B cell (primary cell): ENCODE measurements around the gene ACAP1. TPM values are rescaled to one million over a fixed set of nuclear protein-coding genes. Genes with fewer than 3 reads are reported as not detected.

Source experiments
- ATAC-seq: fragments of 200-7000 bp; cut with Tn5 transposase; one replicate; pipeline ENCODE4 v1.10.0; 2021; ENCODE audit warnings: low read depth, mild to moderate bottlenecking, moderate number of reproducible peaks, moderate library complexity
- CTCF ChIA-PET: fragments of 350-600 bp; sonication (Branson Sonifier 250); formaldehyde crosslinking; loops from one replicate; lab custom pipeline; 2021; ENCODE audit warnings: antibody characterized with exemption, inconsistent platforms; lab: Charles Lee
- POLR2A ChIA-PET: fragments of 350-600 bp; sonication (Branson Sonifier 250); formaldehyde crosslinking; loops from one replicate; lab custom pipeline; 2021; ENCODE audit warnings: antibody characterized with exemption; lab: Charles Lee
- DNase-seq: peaks from one replicate; pipeline ENCODE4 v3.0.0; 2013
- H2AFZ ChIP-seq: 2 replicates; pipeline ENCODE4 v1.6.1; 2012; ENCODE audit warnings: mild to moderate bottlenecking, low read depth, low read length; ENCODE audit not compliant: insufficient read depth, poor library complexity, severe bottlenecking
- H3K27ac ChIP-seq, 2 donors: 1 replicate in 1 of 2; 2 replicates in 1 of 2; pipeline ENCODE4 v1.5.1; 2012 to 2013; ENCODE audit warnings: low read length in 2 of 2, mild to moderate bottlenecking in 2 of 2, moderate library complexity in 1 of 2
- H3K27me3 ChIP-seq, 4 experiments: fragments of 200-600 bp in 1 of 4; sonication (generic) in 1 of 4; replicated peaks in 1 of 4; 1 replicate in 2 of 4; 2 replicates in 2 of 4; pipeline versions ENCODE4 v1.6.1 to v1.7.0; 2013 to 2016; ENCODE audit warnings: low read length in 3 of 4, mild to moderate bottlenecking in 2 of 4, mixed read lengths in 1 of 4, moderate library complexity in 1 of 4; ENCODE audit not compliant: insufficient read depth in 4 of 4, control insufficient read depth in 3 of 4; ENCODE audit errors: control extremely low read depth in 1 of 4
- H3K36me3 ChIP-seq, 2 experiments: replicated peaks in 1 of 2; 1 replicate in 1 of 2; 2 replicates in 1 of 2; pipeline versions ENCODE4 v1.6.1 to v1.7.1; 2013; ENCODE audit warnings: low read length in 1 of 2; ENCODE audit not compliant: insufficient read depth in 2 of 2, control insufficient read depth in 1 of 2; ENCODE audit errors: control extremely low read depth in 1 of 2, extremely low read depth in 1 of 2
- H3K4me1 ChIP-seq, 2 donors: fragments of 200-600 bp in 1 of 2; sonication (generic) in 1 of 2; 1 replicate in 1 of 2; 2 replicates in 1 of 2; pipeline versions ENCODE4 v1.5.1 to v1.6.1; 2013 to 2017; ENCODE audit warnings: low read length in 2 of 2; ENCODE audit not compliant: control insufficient read depth in 2 of 2, insufficient read depth in 2 of 2
- H3K4me2 ChIP-seq: replicated peaks from 2 replicates; pipeline ENCODE3; 2012; ENCODE audit warnings: mild to moderate bottlenecking, low read depth, low read length; ENCODE audit not compliant: poor library complexity, severe bottlenecking
- H3K4me3 ChIP-seq, 5 experiments: fragments of 200-600 bp in 1 of 5; sonication (generic) in 1 of 5; 1 replicate in 3 of 5; 2 replicates in 2 of 5; pipeline versions ENCODE4 v1.5.1 to v1.7.0; 2011 to 2016; ENCODE audit warnings: low read length in 4 of 5, mild to moderate bottlenecking in 4 of 5, low read depth in 2 of 5, control low read depth in 1 of 5, moderate library complexity in 1 of 5; ENCODE audit not compliant: insufficient read depth in 1 of 5; ENCODE audit errors: control extremely low read depth in 1 of 5, extremely low read depth in 1 of 5
- H3K79me2 ChIP-seq: fragments of 200-600 bp; sonication (generic); one replicate; pipeline ENCODE4 v1.6.0; 2016; ENCODE audit warnings: low read length; ENCODE audit not compliant: control insufficient read depth, insufficient read depth
- H3K9ac ChIP-seq: fragments of 200-600 bp; sonication (generic); 2 replicates; pipeline ENCODE4 v1.6.1; 2017; ENCODE audit warnings: mild to moderate bottlenecking, low read length, moderate library complexity
- H3K9me3 ChIP-seq, 3 donors: one replicate each; pipeline versions ENCODE4 v1.6.1 to v1.7.1; 2013; ENCODE audit warnings: low read length in 2 of 3; ENCODE audit not compliant: control insufficient read depth in 2 of 3, insufficient read depth in 1 of 3; ENCODE audit errors: control extremely low read depth in 1 of 3
- H4K20me1 ChIP-seq: 2 replicates; pipeline ENCODE4 v1.6.0; 2012; ENCODE audit warnings: mild to moderate bottlenecking, low read length; ENCODE audit not compliant: insufficient read depth, control insufficient read depth, poor library complexity, severe bottlenecking
- H3K27ac Mint-ChIP-seq: one replicate; pipeline ENCODE4 v1.8.0; 2021; ENCODE audit warnings: mixed read lengths
- H3K27me3 Mint-ChIP-seq: one replicate; pipeline ENCODE4 v1.8.0; 2021; ENCODE audit warnings: mixed read lengths
- H3K4me1 Mint-ChIP-seq: one replicate; pipeline ENCODE4 v1.8.0; 2021; ENCODE audit warnings: mixed read lengths
- H3K4me3 Mint-ChIP-seq: one replicate; pipeline ENCODE4 v1.8.0; 2021; ENCODE audit warnings: mixed read lengths
- H3K9me3 Mint-ChIP-seq: one replicate; pipeline ENCODE4 v1.8.0; 2022; ENCODE audit warnings: mixed read lengths; ENCODE audit not compliant: insufficient read depth
- CTCF ChIP-seq: fragments of 200-600 bp; IDR thresholded peaks from one replicate; pipeline ENCODE4 v1.8.0; 2022; ENCODE audit warnings: antibody characterized with exemption, mild to moderate bottlenecking
- EZH2 ChIP-seq: IDR thresholded peaks from 2 replicates; pipeline ENCODE4 v1.6.1; 2012; ENCODE audit warnings: borderline replicate concordance, low read depth, mild to moderate bottlenecking, moderate library complexity, low read length; ENCODE audit not compliant: insufficient read depth, poor library complexity, severe bottlenecking
- WGBS: methylation state at CpG from one replicate; pipeline ENCODE4 v1.1.5; 2013; ENCODE audit warnings: missing lambda C conversion rate; ENCODE audit not compliant: insufficient coverage; 5-methylcytosine and 5-hydroxymethylcytosine counted together
- intact Hi-C: fragments of 100-400 bp; cut with micrococcal nuclease; formaldehyde crosslinking; loops from one replicate; pipeline ENCODE4 v1.10.0; 2022
- polyA plus RNA-seq: library from polyadenylated mRNA; depleted of rRNA; stranded (reverse); fragments of >200 nt; gene quantifications from 2 replicates; pipeline ENCODE4 v1.2.3, GENCODE V29; 2012
- total RNA-seq, 2 donors: library from RNA; stranded (reverse); fragments of 120-200 nt in 1 of 2; gene quantifications; 1 replicate in 1 of 2; 2 replicates in 1 of 2; pipeline versions ENCODE4 v1.2.3 to v1.2.4, GENCODE V29; 2013 to 2022

ACAP1 gene
- total and polyA plus RNA-seq, 2 donors (not counting 1 experiment from before 2014, with no cell fraction given): 392 to 412 TPM

- CTCF ChIA-PET: interaction anchor here (0.8 to 5.9 kb wide), 11 partner anchors 9 to 333 kb away, joined by 3 to 43 read pairs (median 12); partner anchors contain the start of genes ACAP1, SENP3, SOX15 and TMEM102
- intact Hi-C loops: no loop called here
- Histone ChIP-seq H3K27me3 (no peaks in the 10 kb centered on the region), H2AFZ (no peak overlapping the region), H3K4me2 (no peak overlapping the region), H3K4me1 (peaks cover 14 to 41% of the 10 kb centered on the region in 2 donors), H3K4me3 (no peak overlapping the region), H3K27ac (no peak overlapping the region), H3K9ac (no peak overlapping the region), H3K9me3 (no peaks in the 10 kb centered on the region), H3K36me3 (peaks cover 0 to 2% of the 10 kb centered on the region in 2 experiments), H4K20me1 (peaks cover 10% of the 10 kb centered on the region), H3K79me2 (peaks cover 14% of the 10 kb centered on the region)
- DNase-seq (peak; percentile 22), ATAC-seq (no peak)
- 85% methylated on average over 8 of the region's 9 CpGs for WGBS
- POLR2A ChIA-PET: interaction anchor here (0.7 to 0.9 kb wide), 2 partner anchors 120 to 144 kb away, joined by 5 to 7 read pairs; partner anchors contain the start of gene DVL2
- Mint-ChIP-seq H3K27me3 (no peaks in the 10 kb centered on the region), H3K9me3 (no peaks in the 10 kb centered on the region), H3K4me3 (no peak overlapping the region), H3K4me1 (peaks cover 38% of the 10 kb centered on the region), H3K27ac (peak overlapping the region; percentile 65)
- TF ChIP-seq EZH2: no peak
- no peak for TF ChIP-seq CTCF
These were observed 18.0 kb downstream of the ACAP1 start for GRCh38 chr17:7354262-7354843.

GRCh38 chr17:7355053-7355452 lies 18.7 kb downstream of the ACAP1 start, which contains the start of gene TMEM95:
TSS of gene TMEM95 (plus strand) at chr17:7355156. CDS start at chr17:7355205, 49 bp downstream.
- H3K27ac Mint-ChIP-seq: peak within 1 kb of the TSS; percentile 65
- Histone ChIP-seq H3K79me2 (peaks cover 14% of the 10 kb centered on the region), H2AFZ (no peak within 1 kb of the TSS), H3K27ac (no peak within 1 kb of the TSS), H4K20me1 (peaks cover 10% of the 10 kb centered on the region), H3K36me3 (peaks cover 0 to 2% of the 10 kb centered on the region in 2 experiments), H3K27me3 (no peaks in the 10 kb centered on the region), H3K4me2 (peak within 1 kb of the TSS; percentile 30), H3K9ac (no peak within 1 kb of the TSS), H3K4me3 (no peak within 1 kb of the TSS), H3K4me1 (peaks cover 14 to 41% of the 10 kb centered on the region in 2 donors), H3K9me3 (no peaks in the 10 kb centered on the region)
- intact Hi-C loops: no loop called here
- no peak for TF ChIP-seq CTCF
- no peak for TF ChIP-seq EZH2
- H3K9me3 Mint-ChIP-seq: no peaks in the 10 kb centered on the region
- 92% methylated on average over 9 of the region's 10 CpGs for WGBS
- DNase-seq (no peak), ATAC-seq (no peak)
- CTCF ChIA-PET: interaction anchor here (0.7 to 5.9 kb wide), 18 partner anchors 10 to 333 kb away, joined by 3 to 43 read pairs (median 10); partner anchors contain the start of genes ACAP1, NEURL4, PLSCR3 and SENP3
- H3K4me1 Mint-ChIP-seq: peaks cover 33% of the 10 kb centered on the region
- POLR2A ChIA-PET: interaction anchor here (0.7 to 0.9 kb wide), 2 partner anchors 80 to 121 kb away, joined by 3 to 5 read pairs; partner anchors contain the start of genes DVL2 and TMEM102
- H3K4me3 Mint-ChIP-seq: peak within 1 kb of the TSS; percentile 39
- H3K27me3 Mint-ChIP-seq: no peaks in the 10 kb centered on the region
